ENCODE results near the gene PFKFB3.

Gene PFKFB3

DNA sequence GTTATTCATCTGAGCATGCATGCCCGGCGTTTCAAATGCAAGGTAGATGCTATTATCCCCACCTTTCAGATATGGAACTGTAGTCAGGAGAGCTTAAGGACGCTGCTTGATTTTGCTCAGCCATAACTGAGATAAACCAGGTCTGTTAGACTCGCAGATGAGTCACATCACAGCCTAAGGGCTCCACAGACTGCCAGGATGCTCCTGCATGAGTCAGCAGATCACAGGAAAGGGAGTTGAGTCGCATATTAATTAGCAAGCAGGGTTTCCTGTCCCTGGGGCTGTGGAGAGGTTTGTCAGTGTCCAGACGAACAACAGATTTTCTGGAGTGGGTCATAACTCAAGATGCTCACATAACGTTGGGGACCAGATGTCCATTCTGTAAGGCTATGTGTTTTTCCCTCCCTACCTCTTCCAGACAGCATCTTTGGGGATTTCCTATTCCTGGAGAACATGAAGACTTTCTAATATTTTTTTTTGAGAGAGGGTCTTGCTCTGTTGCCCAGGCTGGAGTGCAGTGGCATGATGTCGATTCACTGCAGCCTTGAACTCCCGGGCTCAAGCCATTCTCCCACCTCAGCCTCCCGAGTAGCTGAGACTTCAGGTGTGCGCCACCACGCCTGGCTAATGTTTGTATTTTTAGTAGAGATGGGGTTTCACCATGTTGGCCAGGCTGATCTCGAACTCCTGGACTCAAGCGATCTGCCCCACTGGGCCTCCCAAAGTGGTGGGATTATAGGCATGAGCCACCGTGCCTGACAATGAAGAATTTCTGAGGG is 36.7 kb downstream of the PFKFB3 start:
- Histone ChIP-seq H3K9ac (no peak overlapping the region), H3K79me2 (ENCODE audit: insufficient read depth, low read depth) (no peaks in the 10 kb centered on the region), H3K4me3 (IDR thresholded peaks at IDR 0.05; ENCODE audit: insufficient read depth, low read depth, low read length) (no peak overlapping the region), H3K27ac (no peak overlapping the region), H3K4me2 (no peak overlapping the region), H3K4me1 (ENCODE audit: low read depth, poor library complexity, severe bottlenecking) (no peaks in the 10 kb centered on the region), H3K27me3 (ENCODE audit: insufficient read depth, low read depth) (no peaks in the 10 kb centered on the region), H2AFZ (ENCODE audit: low read depth) (no peak overlapping the region), H4K20me1 (ENCODE audit: insufficient read depth) (no peaks in the 10 kb centered on the region), H3K36me3 (ENCODE audit: insufficient read depth) (no peaks in the 10 kb centered on the region)
- no peak for TF ChIP-seq CTCF (conservative IDR thresholded peaks at IDR 0.05; ENCODE audit: low read depth, low read length)

DNA sequence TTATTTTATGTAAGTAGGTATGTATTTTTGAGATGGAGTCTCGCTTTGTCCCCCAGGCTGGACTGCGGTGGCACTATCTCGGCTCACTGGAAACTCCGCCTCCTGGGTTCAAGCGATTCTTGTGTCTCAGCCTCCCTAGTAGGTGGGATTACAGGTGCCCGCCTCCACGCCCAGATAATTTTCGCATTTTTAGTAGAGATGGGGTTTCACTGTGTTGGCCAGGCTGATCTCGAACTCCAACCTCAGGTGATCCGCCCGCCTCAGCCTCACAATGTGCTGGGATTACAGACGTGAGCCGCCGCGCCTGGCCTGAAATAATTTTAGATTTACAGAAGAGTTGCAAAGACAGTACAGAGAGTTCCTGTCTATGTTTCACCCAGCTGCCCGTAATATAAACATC is 37.5 kb downstream of the PFKFB3 start:
- Histone ChIP-seq H3K79me2 (ENCODE audit: insufficient read depth, low read depth) (no peaks in the 10 kb centered on the region), H3K36me3 (ENCODE audit: insufficient read depth) (no peaks in the 10 kb centered on the region), H3K4me2 (no peak overlapping the region), H4K20me1 (ENCODE audit: insufficient read depth) (no peaks in the 10 kb centered on the region), H3K27me3 (ENCODE audit: insufficient read depth, low read depth) (no peaks in the 10 kb centered on the region), H2AFZ (ENCODE audit: low read depth) (no peak overlapping the region), H3K4me3 (IDR thresholded peaks at IDR 0.05; ENCODE audit: insufficient read depth, low read depth, low read length) (no peak overlapping the region), H3K9ac (no peak overlapping the region), H3K4me1 (ENCODE audit: low read depth, poor library complexity, severe bottlenecking) (no peaks in the 10 kb centered on the region), H3K27ac (no peak overlapping the region)
- TF ChIP-seq CTCF (conservative IDR thresholded peaks at IDR 0.05; ENCODE audit: low read depth, low read length): no peak

DNA sequence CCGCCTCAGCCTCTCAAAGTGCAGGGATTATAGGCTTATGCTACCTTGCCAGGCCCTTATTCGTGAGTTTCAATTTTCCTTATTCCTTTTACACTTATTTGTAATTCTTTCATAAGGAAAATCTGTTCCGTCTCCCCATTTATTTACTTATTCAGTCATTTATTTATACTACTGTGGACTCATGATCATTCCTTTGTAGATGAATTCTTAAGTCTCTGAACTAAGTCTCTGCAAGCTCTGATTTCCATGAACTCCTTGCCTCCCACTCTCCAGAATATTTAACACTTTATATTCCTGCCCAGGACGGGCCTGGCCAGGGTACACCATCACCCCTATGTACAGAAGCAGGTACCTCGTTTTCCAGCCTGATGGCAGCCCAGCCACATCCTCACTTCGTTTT is 39.4 kb downstream of the PFKFB3 start:
- TF ChIP-seq CTCF (conservative IDR thresholded peaks at IDR 0.05; ENCODE audit: low read depth, low read length): no peak
- H3K4me1 ChIP-seq (ENCODE audit: low read depth, poor library complexity, severe bottlenecking): no peaks in the 10 kb centered on the region

DNA sequence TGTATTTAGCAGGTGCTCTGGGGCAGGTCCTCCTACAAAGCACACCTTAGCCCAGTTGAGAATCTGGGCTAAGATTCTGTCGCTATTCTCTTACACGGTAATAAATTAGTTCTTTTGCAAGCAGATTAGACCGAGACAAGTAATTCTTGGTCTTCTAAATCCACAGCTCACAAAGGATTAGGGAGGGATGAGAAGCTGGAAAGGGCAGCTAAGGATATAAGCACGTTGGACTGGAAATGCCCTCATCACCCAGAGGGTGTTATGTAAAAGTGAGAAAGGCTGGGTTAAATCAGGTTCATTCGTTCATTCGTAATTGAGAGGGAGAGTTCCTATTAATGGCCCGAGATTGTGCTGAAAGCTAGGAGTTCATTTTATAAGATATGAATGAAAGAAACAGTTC is 41.8 kb downstream of the PFKFB3 start:
- Histone ChIP-seq H3K4me3 (IDR thresholded peaks at IDR 0.05; ENCODE audit: insufficient read depth, low read depth, low read length) (no peak overlapping the region), H3K9ac (no peak overlapping the region), H3K27ac (no peak overlapping the region), H3K36me3 (ENCODE audit: insufficient read depth) (no peaks in the 10 kb centered on the region), H3K4me1 (ENCODE audit: low read depth, poor library complexity, severe bottlenecking) (no peaks in the 10 kb centered on the region), H3K79me2 (ENCODE audit: insufficient read depth, low read depth) (no peaks in the 10 kb centered on the region), H4K20me1 (ENCODE audit: insufficient read depth) (no peaks in the 10 kb centered on the region), H3K4me2 (no peak overlapping the region), H2AFZ (ENCODE audit: low read depth) (no peak overlapping the region), H3K27me3 (ENCODE audit: insufficient read depth, low read depth) (no peaks in the 10 kb centered on the region)
- TF ChIP-seq CTCF (conservative IDR thresholded peaks at IDR 0.05; ENCODE audit: low read depth, low read length): no peak

More for the DNA sequence above, 39.4 kb downstream of the PFKFB3 start:
- Histone ChIP-seq H2AFZ (ENCODE audit: low read depth) (no peak overlapping the region), H3K4me2 (no peak overlapping the region), H3K27ac (no peak overlapping the region), H3K27me3 (ENCODE audit: insufficient read depth, low read depth) (no peaks in the 10 kb centered on the region), H3K79me2 (ENCODE audit: insufficient read depth, low read depth) (no peaks in the 10 kb centered on the region), H3K4me3 (IDR thresholded peaks at IDR 0.05; ENCODE audit: insufficient read depth, low read depth, low read length) (no peak overlapping the region), H4K20me1 (ENCODE audit: insufficient read depth) (no peaks in the 10 kb centered on the region), H3K9ac (no peak overlapping the region), H3K36me3 (ENCODE audit: insufficient read depth) (no peaks in the 10 kb centered on the region)
